ENCODE results near the gene ZNF598. TPM values are rescaled to one million over a fixed set of nuclear protein-coding genes. Genes with fewer than 3 reads are reported as not detected.

The ZNF598 gene
- polyA plus RNA-seq, 4 donors, result 26.7 to 51.9 (median 29.7) TPM

GRCh38 chr16:1982013-1982433 is 27.6 kb downstream of the ZNF598 start:
- 16 to 51% (median 25%) methylated on average over 5 of the region's 5 CpGs for WGBS, 3 donors
- H3K27ac ChIP-seq (ENCODE audit: low read depth in 1 of 3, low read length in 2 of 3), result peak overlapping the region; percentile 2 to 78 (median 5)
- H3K9me3 ChIP-seq (ENCODE audit: control insufficient read depth in 2 of 2, insufficient read depth in 1 of 2, low read depth in 1 of 2, low read length in 1 of 2), result no peaks in the 10 kb centered on the region
- DNase-seq, result peak; percentile 41 to 66
- H3K27me3 ChIP-seq (ENCODE audit: control insufficient read depth in 3 of 3, insufficient read depth in 3 of 3, low read length in 3 of 3), result peaks cover 0 to 41% (median 5%) of the 10 kb centered on the region in 3 donors
- FAIRE-seq, result no peak
- H3K4me1 ChIP-seq (ENCODE audit: control insufficient read depth in 3 of 3, insufficient read depth in 2 of 3, low read depth in 1 of 3, low read length in 2 of 3), result peaks cover 0 to 67% (median 5%) of the 10 kb centered on the region in 3 donors
- H3K36me3 ChIP-seq (ENCODE audit: control insufficient read depth in 3 of 3, insufficient read depth in 2 of 3, low read depth in 1 of 3, low read length in 3 of 3), result peaks cover 2 to 40% (median 2%) of the 10 kb centered on the region in 3 donors
- no peak overlapping the region for H3K4me3 ChIP-seq (ENCODE audit: low read depth in 1 of 3, low read length in 3 of 3)

GRCh38 chr16:1981398-1981836 is 28.2 kb downstream of the ZNF598 start, which contains the start of gene NOXO1:
NOXO1 (minus strand) TSS chr16:1981469; CDS start chr16:1981179, 290 bp downstream.
- 9 to 30% (median 18%) methylated on average over 6 of the region's 6 CpGs for WGBS, 3 donors
- DNase-seq, result peak; percentile 57 to 59
- no peak for FAIRE-seq
- peak within 1 kb of the TSS in 1 of 3 donors; percentile 6 for H3K4me3 ChIP-seq (ENCODE audit: low read depth in 1 of 3, low read length in 3 of 3)
- H3K4me1 ChIP-seq (ENCODE audit: control insufficient read depth in 3 of 3, insufficient read depth in 2 of 3, low read depth in 1 of 3, low read length in 2 of 3), result peaks cover 0 to 65% (median 5%) of the 10 kb centered on the region in 3 donors
- peak within 1 kb of the TSS; percentile 2 to 78 (median 5) for H3K27ac ChIP-seq (ENCODE audit: low read depth in 1 of 3, low read length in 2 of 3)
- no peaks in the 10 kb centered on the region for H3K9me3 ChIP-seq (ENCODE audit: control insufficient read depth in 2 of 2, insufficient read depth in 1 of 2, low read depth in 1 of 2, low read length in 1 of 2)
- H3K36me3 ChIP-seq (ENCODE audit: control insufficient read depth in 3 of 3, insufficient read depth in 2 of 3, low read depth in 1 of 3, low read length in 3 of 3), result peaks cover 0 to 40% (median 1%) of the 10 kb centered on the region in 3 donors
- peaks cover 0 to 41% (median 5%) of the 10 kb centered on the region in 3 donors for H3K27me3 ChIP-seq (ENCODE audit: control insufficient read depth in 3 of 3, insufficient read depth in 3 of 3, low read length in 3 of 3)

- H3K4me3 ChIP-seq (ENCODE audit: low read depth in 1 of 3, low read length in 3 of 3), result peak overlapping the region in 1 of 3 donors; percentile 6
- 18 to 21% (median 19%) methylated on average over 16 of the region's 16 CpGs for WGBS, 3 donors
- H3K9me3 ChIP-seq (ENCODE audit: control insufficient read depth in 2 of 2, insufficient read depth in 1 of 2, low read depth in 1 of 2, low read length in 1 of 2), result no peaks in the 10 kb centered on the region
- FAIRE-seq, result no peak
- peaks cover 0 to 41% (median 5%) of the 10 kb centered on the region in 3 donors for H3K27me3 ChIP-seq (ENCODE audit: control insufficient read depth in 3 of 3, insufficient read depth in 3 of 3, low read length in 3 of 3)
- peaks cover 0 to 58% (median 5%) of the 10 kb centered on the region in 3 donors for H3K4me1 ChIP-seq (ENCODE audit: control insufficient read depth in 3 of 3, insufficient read depth in 2 of 3, low read depth in 1 of 3, low read length in 2 of 3)
- peaks cover 0 to 40% (median 0%) of the 10 kb centered on the region in 3 donors for H3K36me3 ChIP-seq (ENCODE audit: control insufficient read depth in 3 of 3, insufficient read depth in 2 of 3, low read depth in 1 of 3, low read length in 3 of 3)
- DNase-seq, result no peak
- no peak overlapping the region for H3K27ac ChIP-seq (ENCODE audit: low read depth in 1 of 3, low read length in 2 of 3)
Measured at GRCh38 chr16:1980770-1981087, 28.9 kb downstream of the ZNF598 start.

GRCh38 chr16:1980030-1980769 is 29.4 kb downstream of the ZNF598 start:
- no peaks in the 10 kb centered on the region for H3K9me3 ChIP-seq (ENCODE audit: control insufficient read depth in 2 of 2, insufficient read depth in 1 of 2, low read depth in 1 of 2, low read length in 1 of 2)
- WGBS, 3 donors, result 3 to 8% (median 5%) methylated on average over 47 to 53 of the region's 53 CpGs
- peaks cover 0 to 40% (median 0%) of the 10 kb centered on the region in 3 donors for H3K36me3 ChIP-seq (ENCODE audit: control insufficient read depth in 3 of 3, insufficient read depth in 2 of 3, low read depth in 1 of 3, low read length in 3 of 3)
- peaks cover 0 to 53% (median 5%) of the 10 kb centered on the region in 3 donors for H3K4me1 ChIP-seq (ENCODE audit: control insufficient read depth in 3 of 3, insufficient read depth in 2 of 3, low read depth in 1 of 3, low read length in 2 of 3)
- H3K27me3 ChIP-seq (ENCODE audit: control insufficient read depth in 3 of 3, insufficient read depth in 3 of 3, low read length in 3 of 3), result peaks cover 0 to 41% (median 5%) of the 10 kb centered on the region in 3 donors
- no peak for FAIRE-seq
- DNase-seq, result peak; percentile 54 to 57
- H3K27ac ChIP-seq (ENCODE audit: low read depth in 1 of 3, low read length in 2 of 3), result peak overlapping the region; percentile 57 to 86 (median 80)
- H3K4me3 ChIP-seq (ENCODE audit: low read depth in 1 of 3, low read length in 3 of 3), result peak overlapping the region; percentile 6 to 40 (median 9)

- DNase-seq (peak; percentile 91 to 93), FAIRE-seq (no peak)
- H3K9me3 ChIP-seq (ENCODE audit: control insufficient read depth in 2 of 2, insufficient read depth in 1 of 2, low read depth in 1 of 2, low read length in 1 of 2), result no peaks in the 10 kb centered on the region
- H3K4me1 ChIP-seq (ENCODE audit: control insufficient read depth in 3 of 3, insufficient read depth in 2 of 3, low read depth in 1 of 3, low read length in 2 of 3), result peaks cover 0 to 48% (median 5%) of the 10 kb centered on the region in 3 donors
- 4 to 22% (median 21%) methylated on average over 31 to 70 of the region's 70 CpGs for WGBS, 3 donors
- peaks cover 0 to 41% (median 5%) of the 10 kb centered on the region in 3 donors for H3K27me3 ChIP-seq (ENCODE audit: control insufficient read depth in 3 of 3, insufficient read depth in 3 of 3, low read length in 3 of 3)
- H3K36me3 ChIP-seq (ENCODE audit: control insufficient read depth in 3 of 3, insufficient read depth in 2 of 3, low read depth in 1 of 3, low read length in 3 of 3), result peaks cover 0 to 43% (median 7%) of the 10 kb centered on the region in 3 donors
- H3K4me3 ChIP-seq (ENCODE audit: low read depth in 1 of 3, low read length in 3 of 3), result peak overlapping the region in 2 of 3 donors; percentile 40 to 51
- peak overlapping the region; percentile 57 to 86 (median 80) for H3K27ac ChIP-seq (ENCODE audit: low read depth in 1 of 3, low read length in 2 of 3)
Measured at GRCh38 chr16:1979271-1980029, 30.2 kb downstream of the ZNF598 start.

GRCh38 chr16:1978476-1979120 is 31.0 kb downstream of the ZNF598 start:
- no peaks in the 10 kb centered on the region for H3K9me3 ChIP-seq (ENCODE audit: control insufficient read depth in 2 of 2, insufficient read depth in 1 of 2, low read depth in 1 of 2, low read length in 1 of 2)
- DNase-seq, result peak in 1 of 2 donors; percentile 30
- peaks cover 0 to 48% (median 7%) of the 10 kb centered on the region in 3 donors for H3K36me3 ChIP-seq (ENCODE audit: control insufficient read depth in 3 of 3, insufficient read depth in 2 of 3, low read depth in 1 of 3, low read length in 3 of 3)
- H3K4me3 ChIP-seq (ENCODE audit: low read depth in 1 of 3, low read length in 3 of 3), result peak overlapping the region; percentile 20 to 51 (median 30)
- WGBS, 3 donors, result 42 to 67% (median 66%) methylated on average over 33 to 37 of the region's 37 CpGs
- H3K27ac ChIP-seq (ENCODE audit: low read depth in 1 of 3, low read length in 2 of 3), result peak overlapping the region in 2 of 3 donors; percentile 47 to 56
- FAIRE-seq, result no peak
- H3K4me1 ChIP-seq (ENCODE audit: control insufficient read depth in 3 of 3, insufficient read depth in 2 of 3, low read depth in 1 of 3, low read length in 2 of 3), result peaks cover under 1 to 48% (median 5%) of the 10 kb centered on the region in 3 donors
- peaks cover 0 to 41% (median 5%) of the 10 kb centered on the region in 3 donors for H3K27me3 ChIP-seq (ENCODE audit: control insufficient read depth in 3 of 3, insufficient read depth in 3 of 3, low read length in 3 of 3)

- Histone ChIP-seq H3K27ac (ENCODE audit: low read depth in 1 of 3, low read length in 2 of 3) (no peak overlapping the region), H3K36me3 (ENCODE audit: control insufficient read depth in 3 of 3, insufficient read depth in 2 of 3, low read depth in 1 of 3, low read length in 3 of 3) (peaks cover 0 to 51% (median 7%) of the 10 kb centered on the region in 3 donors), H3K9me3 (ENCODE audit: control insufficient read depth in 2 of 2, insufficient read depth in 1 of 2, low read depth in 1 of 2, low read length in 1 of 2) (no peaks in the 10 kb centered on the region), H3K4me3 (ENCODE audit: low read depth in 1 of 3, low read length in 3 of 3) (no peak overlapping the region), H3K4me1 (ENCODE audit: control insufficient read depth in 3 of 3, insufficient read depth in 2 of 3, low read depth in 1 of 3, low read length in 2 of 3) (peaks cover 3 to 49% (median 5%) of the 10 kb centered on the region in 3 donors), H3K27me3 (ENCODE audit: control insufficient read depth in 3 of 3, insufficient read depth in 3 of 3, low read length in 3 of 3) (peaks cover 0 to 37% (median 5%) of the 10 kb centered on the region in 3 donors)
- 94 to 97% (median 95%) methylated on average over 17 to 18 of the region's 18 CpGs for WGBS, 3 donors
- no peak for DNase-seq
- no peak for FAIRE-seq
Measured at GRCh38 chr16:1977875-1978268, 31.7 kb downstream of the ZNF598 start.

Measured in small intestine (tissue), 7 donors.